GM23338 (cell line): ENCODE measurements around the gene ESRRA.

Source experiments
- CREB1 ChIP-seq: fragments of 250-450 bp; sonication (Bioruptor Pico); IDR thresholded peaks from 2 replicates; pipeline ENCODE4 v1.5.0; 2020; ENCODE audit warnings: low read depth, mild to moderate bottlenecking, moderate library complexity
- EZH2 ChIP-seq: fragments of 200-600 bp; sonication (generic); IDR thresholded peaks from one replicate; pipeline ENCODE4 v1.8.0; 2017; ENCODE audit warnings: antibody characterized with exemption, mild to moderate bottlenecking, low read depth; ENCODE audit not compliant: unreplicated experiment
- EZH2phosphoT487 ChIP-seq: fragments of 200-600 bp; sonication (generic); IDR thresholded peaks from one replicate; pipeline ENCODE4 v1.8.1; 2018; ENCODE audit warnings: antibody characterized with exemption; ENCODE audit not compliant: unreplicated experiment
- JUNB ChIP-seq: IDR thresholded peaks from one replicate; pipeline ENCODE4 v1.6.1; 2016; ENCODE audit warnings: antibody characterized with exemption; ENCODE audit not compliant: unreplicated experiment
- NANOG ChIP-seq: IDR thresholded peaks from 2 replicates; pipeline ENCODE4 v1.6.1; 2016; ENCODE audit warnings: antibody characterized with exemption, borderline replicate concordance
- POLR2AphosphoS5 ChIP-seq: IDR thresholded peaks from 2 replicates; pipeline ENCODE4 v1.6.1; 2016; ENCODE audit warnings: antibody characterized with exemption, low read depth
- STAT1 ChIP-seq: IDR thresholded peaks from one replicate; pipeline ENCODE4 v1.6.1; 2016; ENCODE audit warnings: antibody characterized with exemption; ENCODE audit not compliant: unreplicated experiment
- ZNF114 ChIP-seq: fragments of 250-450 bp; sonication (Bioruptor Pico); IDR thresholded peaks from 2 replicates; pipeline ENCODE4 v1.5.0; 2020; ENCODE audit warnings: mild to moderate bottlenecking, moderate library complexity
- ZNF331 ChIP-seq: fragments of 250-450 bp; sonication (Bioruptor Pico); IDR thresholded peaks from 2 replicates; pipeline ENCODE4 v1.5.0; 2020; ENCODE audit warnings: low read depth, mild to moderate bottlenecking, moderate library complexity
- TF ChIP-seq, protein P1 (sequence below): IDR thresholded peaks from one replicate; pipeline ENCODE4 v1.6.1; 2018; ENCODE audit warnings: antibody characterized with exemption; ENCODE audit not compliant: unreplicated experiment
- TF ChIP-seq, protein P2 (sequence below), 2 experiments: fragments of 200-600 bp in 1 of 2; sonication (generic) in 1 of 2; conservative IDR thresholded peaks; 2 replicates each; pipeline versions ENCODE4 v1.5.1 to v1.6.1; 2016 to 2017; ENCODE audit warnings: antibody characterized with exemption in 2 of 2, low read depth in 2 of 2, mild to moderate bottlenecking in 2 of 2, moderate library complexity in 1 of 2
- TF ChIP-seq, protein P3 (sequence below): IDR thresholded peaks from 2 replicates; pipeline ENCODE4 v1.6.1; 2016; ENCODE audit warnings: antibody characterized with exemption
- TF ChIP-seq, protein P4 (sequence below): fragments of 250-450 bp; sonication (Bioruptor Pico); IDR thresholded peaks from 2 replicates; pipeline ENCODE4 v1.5.0; 2020; ENCODE audit warnings: mild to moderate bottlenecking, moderate library complexity

DNA sequence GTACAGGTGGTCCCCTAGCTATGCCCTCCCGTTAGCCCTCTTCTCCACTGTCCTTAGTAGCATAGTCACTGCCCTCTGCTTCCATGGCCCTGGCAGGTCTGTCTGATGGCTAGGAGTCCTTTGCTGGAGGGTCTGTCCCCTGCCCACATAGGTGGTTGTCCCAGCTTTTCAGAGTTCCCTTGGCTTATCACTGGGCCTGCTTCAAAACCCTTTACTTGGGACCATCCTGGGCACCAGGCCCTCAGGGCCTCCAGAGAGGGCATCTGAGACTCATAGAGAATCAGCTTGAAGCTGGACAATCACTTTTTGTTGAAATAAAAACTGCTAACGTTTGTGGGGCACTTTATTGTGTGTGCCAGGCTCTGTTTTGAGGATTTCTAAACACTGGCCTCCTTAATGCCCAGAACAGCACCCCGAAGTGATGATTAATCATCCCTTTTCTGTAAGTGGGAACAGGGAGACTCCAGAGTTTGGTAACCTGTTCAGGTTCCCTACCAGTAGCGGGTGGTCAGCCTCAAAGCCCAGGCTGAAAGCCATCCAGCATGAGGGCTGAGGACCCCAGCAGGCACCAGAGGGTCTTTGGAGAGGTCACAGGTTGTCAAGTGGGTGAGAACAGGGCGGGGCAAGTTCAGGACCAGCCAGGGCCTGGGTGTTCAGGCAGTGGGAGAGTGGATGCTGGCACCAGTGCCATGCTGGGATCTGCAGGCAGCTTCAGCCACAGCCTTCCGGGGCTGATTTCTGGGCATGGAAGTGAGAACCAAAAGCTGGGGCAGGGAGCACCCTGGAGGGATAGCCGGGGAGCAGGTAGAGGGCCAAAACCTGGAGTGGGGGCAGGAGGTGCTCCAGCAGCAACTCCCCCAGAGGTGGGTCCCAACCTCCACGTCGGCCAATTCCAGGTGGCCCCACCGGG, 14.7 kb upstream of the ESRRA start:
- TF ChIP-seq EZH2 (peak; percentile 24), POLR2AphosphoS5 (no peak), EZH2phosphoT487 (no peak), NANOG (no peak), ZNF114 (CRISPR knock-in tag) (no peak), JUNB (no peak), CREB1 (CRISPR knock-in tag) (no peak), ZNF331 (CRISPR knock-in tag) (no peak), STAT1 (no peak)
- TF ChIP-seq, protein P1, sequence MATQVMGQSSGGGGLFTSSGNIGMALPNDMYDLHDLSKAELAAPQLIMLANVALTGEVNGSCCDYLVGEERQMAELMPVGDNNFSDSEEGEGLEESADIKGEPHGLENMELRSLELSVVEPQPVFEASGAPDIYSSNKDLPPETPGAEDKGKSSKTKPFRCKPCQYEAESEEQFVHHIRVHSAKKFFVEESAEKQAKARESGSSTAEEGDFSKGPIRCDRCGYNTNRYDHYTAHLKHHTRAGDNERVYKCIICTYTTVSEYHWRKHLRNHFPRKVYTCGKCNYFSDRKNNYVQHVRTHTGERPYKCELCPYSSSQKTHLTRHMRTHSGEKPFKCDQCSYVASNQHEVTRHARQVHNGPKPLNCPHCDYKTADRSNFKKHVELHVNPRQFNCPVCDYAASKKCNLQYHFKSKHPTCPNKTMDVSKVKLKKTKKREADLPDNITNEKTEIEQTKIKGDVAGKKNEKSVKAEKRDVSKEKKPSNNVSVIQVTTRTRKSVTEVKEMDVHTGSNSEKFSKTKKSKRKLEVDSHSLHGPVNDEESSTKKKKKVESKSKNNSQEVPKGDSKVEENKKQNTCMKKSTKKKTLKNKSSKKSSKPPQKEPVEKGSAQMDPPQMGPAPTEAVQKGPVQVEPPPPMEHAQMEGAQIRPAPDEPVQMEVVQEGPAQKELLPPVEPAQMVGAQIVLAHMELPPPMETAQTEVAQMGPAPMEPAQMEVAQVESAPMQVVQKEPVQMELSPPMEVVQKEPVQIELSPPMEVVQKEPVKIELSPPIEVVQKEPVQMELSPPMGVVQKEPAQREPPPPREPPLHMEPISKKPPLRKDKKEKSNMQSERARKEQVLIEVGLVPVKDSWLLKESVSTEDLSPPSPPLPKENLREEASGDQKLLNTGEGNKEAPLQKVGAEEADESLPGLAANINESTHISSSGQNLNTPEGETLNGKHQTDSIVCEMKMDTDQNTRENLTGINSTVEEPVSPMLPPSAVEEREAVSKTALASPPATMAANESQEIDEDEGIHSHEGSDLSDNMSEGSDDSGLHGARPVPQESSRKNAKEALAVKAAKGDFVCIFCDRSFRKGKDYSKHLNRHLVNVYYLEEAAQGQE = no peak
- TF ChIP-seq, protein P2, sequence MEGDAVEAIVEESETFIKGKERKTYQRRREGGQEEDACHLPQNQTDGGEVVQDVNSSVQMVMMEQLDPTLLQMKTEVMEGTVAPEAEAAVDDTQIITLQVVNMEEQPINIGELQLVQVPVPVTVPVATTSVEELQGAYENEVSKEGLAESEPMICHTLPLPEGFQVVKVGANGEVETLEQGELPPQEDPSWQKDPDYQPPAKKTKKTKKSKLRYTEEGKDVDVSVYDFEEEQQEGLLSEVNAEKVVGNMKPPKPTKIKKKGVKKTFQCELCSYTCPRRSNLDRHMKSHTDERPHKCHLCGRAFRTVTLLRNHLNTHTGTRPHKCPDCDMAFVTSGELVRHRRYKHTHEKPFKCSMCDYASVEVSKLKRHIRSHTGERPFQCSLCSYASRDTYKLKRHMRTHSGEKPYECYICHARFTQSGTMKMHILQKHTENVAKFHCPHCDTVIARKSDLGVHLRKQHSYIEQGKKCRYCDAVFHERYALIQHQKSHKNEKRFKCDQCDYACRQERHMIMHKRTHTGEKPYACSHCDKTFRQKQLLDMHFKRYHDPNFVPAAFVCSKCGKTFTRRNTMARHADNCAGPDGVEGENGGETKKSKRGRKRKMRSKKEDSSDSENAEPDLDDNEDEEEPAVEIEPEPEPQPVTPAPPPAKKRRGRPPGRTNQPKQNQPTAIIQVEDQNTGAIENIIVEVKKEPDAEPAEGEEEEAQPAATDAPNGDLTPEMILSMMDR (conservative IDR thresholded peaks at IDR 0.05; ENCODE audit: low read depth in 2 of 2) = no peak
- TF ChIP-seq, protein P3, sequence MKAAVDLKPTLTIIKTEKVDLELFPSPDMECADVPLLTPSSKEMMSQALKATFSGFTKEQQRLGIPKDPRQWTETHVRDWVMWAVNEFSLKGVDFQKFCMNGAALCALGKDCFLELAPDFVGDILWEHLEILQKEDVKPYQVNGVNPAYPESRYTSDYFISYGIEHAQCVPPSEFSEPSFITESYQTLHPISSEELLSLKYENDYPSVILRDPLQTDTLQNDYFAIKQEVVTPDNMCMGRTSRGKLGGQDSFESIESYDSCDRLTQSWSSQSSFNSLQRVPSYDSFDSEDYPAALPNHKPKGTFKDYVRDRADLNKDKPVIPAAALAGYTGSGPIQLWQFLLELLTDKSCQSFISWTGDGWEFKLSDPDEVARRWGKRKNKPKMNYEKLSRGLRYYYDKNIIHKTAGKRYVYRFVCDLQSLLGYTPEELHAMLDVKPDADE = no peak
- TF ChIP-seq, protein P4, sequence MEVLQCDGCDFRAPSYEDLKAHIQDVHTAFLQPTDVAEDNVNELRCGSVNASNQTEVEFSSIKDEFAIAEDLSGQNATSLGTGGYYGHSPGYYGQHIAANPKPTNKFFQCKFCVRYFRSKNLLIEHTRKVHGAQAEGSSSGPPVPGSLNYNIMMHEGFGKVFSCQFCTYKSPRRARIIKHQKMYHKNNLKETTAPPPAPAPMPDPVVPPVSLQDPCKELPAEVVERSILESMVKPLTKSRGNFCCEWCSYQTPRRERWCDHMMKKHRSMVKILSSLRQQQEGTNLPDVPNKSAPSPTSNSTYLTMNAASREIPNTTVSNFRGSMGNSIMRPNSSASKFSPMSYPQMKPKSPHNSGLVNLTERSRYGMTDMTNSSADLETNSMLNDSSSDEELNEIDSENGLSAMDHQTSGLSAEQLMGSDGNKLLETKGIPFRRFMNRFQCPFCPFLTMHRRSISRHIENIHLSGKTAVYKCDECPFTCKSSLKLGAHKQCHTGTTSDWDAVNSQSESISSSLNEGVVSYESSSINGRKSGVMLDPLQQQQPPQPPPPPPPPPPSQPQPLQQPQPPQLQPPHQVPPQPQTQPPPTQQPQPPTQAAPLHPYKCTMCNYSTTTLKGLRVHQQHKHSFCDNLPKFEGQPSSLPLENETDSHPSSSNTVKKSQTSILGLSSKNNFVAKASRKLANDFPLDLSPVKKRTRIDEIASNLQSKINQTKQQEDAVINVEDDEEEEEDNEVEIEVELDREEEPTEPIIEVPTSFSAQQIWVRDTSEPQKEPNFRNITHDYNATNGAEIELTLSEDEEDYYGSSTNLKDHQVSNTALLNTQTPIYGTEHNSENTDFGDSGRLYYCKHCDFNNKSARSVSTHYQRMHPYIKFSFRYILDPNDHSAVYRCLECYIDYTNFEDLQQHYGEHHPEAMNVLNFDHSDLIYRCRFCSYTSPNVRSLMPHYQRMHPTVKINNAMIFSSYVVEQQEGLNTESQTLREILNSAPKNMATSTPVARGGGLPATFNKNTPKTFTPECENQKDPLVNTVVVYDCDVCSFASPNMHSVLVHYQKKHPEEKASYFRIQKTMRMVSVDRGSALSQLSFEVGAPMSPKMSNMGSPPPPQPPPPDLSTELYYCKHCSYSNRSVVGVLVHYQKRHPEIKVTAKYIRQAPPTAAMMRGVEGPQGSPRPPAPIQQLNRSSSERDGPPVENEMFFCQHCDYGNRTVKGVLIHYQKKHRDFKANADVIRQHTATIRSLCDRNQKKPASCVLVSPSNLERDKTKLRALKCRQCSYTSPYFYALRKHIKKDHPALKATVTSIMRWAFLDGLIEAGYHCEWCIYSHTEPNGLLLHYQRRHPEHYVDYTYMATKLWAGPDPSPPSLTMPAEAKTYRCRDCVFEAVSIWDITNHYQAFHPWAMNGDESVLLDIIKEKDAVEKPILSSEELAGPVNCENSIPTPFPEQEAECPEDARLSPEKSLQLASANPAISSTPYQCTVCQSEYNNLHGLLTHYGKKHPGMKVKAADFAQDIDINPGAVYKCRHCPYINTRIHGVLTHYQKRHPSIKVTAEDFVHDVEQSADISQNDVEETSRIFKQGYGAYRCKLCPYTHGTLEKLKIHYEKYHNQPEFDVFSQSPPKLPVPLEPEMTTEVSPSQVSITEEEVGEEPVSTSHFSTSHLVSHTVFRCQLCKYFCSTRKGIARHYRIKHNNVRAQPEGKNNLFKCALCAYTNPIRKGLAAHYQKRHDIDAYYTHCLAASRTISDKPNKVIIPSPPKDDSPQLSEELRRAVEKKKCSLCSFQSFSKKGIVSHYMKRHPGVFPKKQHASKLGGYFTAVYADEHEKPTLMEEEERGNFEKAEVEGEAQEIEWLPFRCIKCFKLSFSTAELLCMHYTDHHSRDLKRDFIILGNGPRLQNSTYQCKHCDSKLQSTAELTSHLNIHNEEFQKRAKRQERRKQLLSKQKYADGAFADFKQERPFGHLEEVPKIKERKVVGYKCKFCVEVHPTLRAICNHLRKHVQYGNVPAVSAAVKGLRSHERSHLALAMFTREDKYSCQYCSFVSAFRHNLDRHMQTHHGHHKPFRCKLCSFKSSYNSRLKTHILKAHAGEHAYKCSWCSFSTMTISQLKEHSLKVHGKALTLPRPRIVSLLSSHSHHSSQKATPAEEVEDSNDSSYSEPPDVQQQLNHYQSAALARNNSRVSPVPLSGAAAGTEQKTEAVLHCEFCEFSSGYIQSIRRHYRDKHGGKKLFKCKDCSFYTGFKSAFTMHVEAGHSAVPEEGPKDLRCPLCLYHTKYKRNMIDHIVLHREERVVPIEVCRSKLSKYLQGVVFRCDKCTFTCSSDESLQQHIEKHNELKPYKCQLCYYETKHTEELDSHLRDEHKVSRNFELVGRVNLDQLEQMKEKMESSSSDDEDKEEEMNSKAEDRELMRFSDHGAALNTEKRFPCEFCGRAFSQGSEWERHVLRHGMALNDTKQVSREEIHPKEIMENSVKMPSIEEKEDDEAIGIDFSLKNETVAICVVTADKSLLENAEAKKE = no peak
